Activated T-cell treated with anti-CD3 and anti-CD28 coated beads for 48 hours (primary cell): Measurements from ENCODE around the gene ZKSCAN1.
"Not testable (repeated sequence)": the region's sequence is repeated elsewhere in the genome, so short reads cannot be mapped to it uniquely, and the experiment has no call there.

ENCODE experiments used
- DNase-seq: peaks from one replicate; pipeline ENCODE4 v3.0.0-alpha.2; 2020; ENCODE audit warnings: low read depth

Gene ZKSCAN1

GRCh38 chr7:100015232-100016214, at the start of gene ZKSCAN1:
Gene ZKSCAN1 (plus strand): TSS chr7:100015596. CDS start chr7:100023507, 7,911 bp downstream.
- DNase-seq, result peak; percentile 80

GRCh38 chr7:99969298-99969697, 46.1 kb upstream of the ZKSCAN1 start:
- DNase-seq, result no peak

GRCh38 chr7:99969813-99970212, 45.6 kb upstream of the ZKSCAN1 start:
- not testable (repeated sequence) for DNase-seq

- no peak for DNase-seq
Observed at GRCh38 chr7:99971242-99971641, 44.2 kb upstream of the ZKSCAN1 start.

- DNase-seq, result not testable (repeated sequence)
Observed at GRCh38 chr7:99973817-99974216, 41.6 kb upstream of the ZKSCAN1 start.

GRCh38 chr7:99974681-99975080, 40.7 kb upstream of the ZKSCAN1 start:
- no peak for DNase-seq

- no peak for DNase-seq
Observed at GRCh38 chr7:99975782-99976521, 39.4 kb upstream of the ZKSCAN1 start, which contains the start of gene AZGP1. Gene AZGP1 (minus strand): TSS chr7:99976031. CDS start chr7:99976020, 11 bp downstream.

GRCh38 chr7:99976626-99977025, 38.8 kb upstream of the ZKSCAN1 start:
- no peak for DNase-seq

GRCh38 chr7:99979814-99980225, 35.6 kb upstream of the ZKSCAN1 start:
- peak; percentile 56 for DNase-seq

GRCh38 chr7:99980448-99980872, 34.9 kb upstream of the ZKSCAN1 start:
- not testable (repeated sequence) for DNase-seq

- DNase-seq, result not testable (repeated sequence)
Observed at GRCh38 chr7:99981066-99981465, 34.3 kb upstream of the ZKSCAN1 start.

GRCh38 chr7:99984593-99984992, 30.8 kb upstream of the ZKSCAN1 start:
- DNase-seq, result no peak

GRCh38 chr7:99987306-99987705, 28.1 kb upstream of the ZKSCAN1 start:
- DNase-seq, result not testable (repeated sequence)

- no peak for DNase-seq
Observed at GRCh38 chr7:99987846-99988245, 27.6 kb upstream of the ZKSCAN1 start.

GRCh38 chr7:99990460-99990852, 24.9 kb upstream of the ZKSCAN1 start:
- DNase-seq, result no peak

GRCh38 chr7:99991543-99991942, 23.9 kb upstream of the ZKSCAN1 start:
- DNase-seq, result not testable (repeated sequence)

GRCh38 chr7:99992330-99993038, 22.9 kb upstream of the ZKSCAN1 start:
- DNase-seq, result no peak

- DNase-seq, result no peak
Observed at GRCh38 chr7:99994819-99995218, 20.6 kb upstream of the ZKSCAN1 start.

- DNase-seq, result no peak
Observed at GRCh38 chr7:99996755-99997544, 18.4 kb upstream of the ZKSCAN1 start.

GRCh38 chr7:99997545-99998137, 17.8 kb upstream of the ZKSCAN1 start:
- DNase-seq, result peak; percentile 59

- DNase-seq, result no peak
Observed at GRCh38 chr7:100000239-100000638, 15.2 kb upstream of the ZKSCAN1 start.
